Stimulated activated CD4-positive, alpha-beta T cell treated with anti-CD3 and anti-CD28 coated beads, Interleukin-4, amount 100 ng/mL, for 4 hours (primary cell): ENCODE results near the gene ACCS.

Experiments
- DNase-seq, 2 experiments: peaks; one replicate each; pipeline ENCODE4 v3.0.0-alpha.2; 2020

The ACCS gene

GRCh38 chr11:44043157-44043556, 22.9 kb upstream of the ACCS start:
- no peak for DNase-seq

- DNase-seq = no peak
Observed at GRCh38 chr11:44046182-44046581, 19.9 kb upstream of the ACCS start.

- no peak for DNase-seq
Observed at GRCh38 chr11:44047298-44047697, 18.8 kb upstream of the ACCS start.

GRCh38 chr11:44047931-44048431, 18.1 kb upstream of the ACCS start, which contains the start of gene ACCSL:
TSS of gene ACCSL (plus strand) at chr11:44047981. CDS start at chr11:44048037, 56 bp downstream.
- no peak for DNase-seq

- no peak for DNase-seq
Observed at GRCh38 chr11:44049832-44050231, 16.2 kb upstream of the ACCS start.

GRCh38 chr11:44051171-44051570, 14.9 kb upstream of the ACCS start:
- no peak for DNase-seq

- no peak for DNase-seq
Observed at GRCh38 chr11:44057340-44057739, 8.7 kb upstream of the ACCS start.

- DNase-seq = no peak
Observed at GRCh38 chr11:44058275-44058674, 7.8 kb upstream of the ACCS start.

GRCh38 chr11:44065161-44065661, 859 bp upstream of the ACCS start:
- DNase-seq = no peak

GRCh38 chr11:44066732-44067141, 667 bp downstream of the ACCS start:
- DNase-seq = no peak

GRCh38 chr11:44067266-44067665, 1.2 kb downstream of the ACCS start:
- DNase-seq = no peak

- no peak for DNase-seq
Observed at GRCh38 chr11:44068180-44068579, 2.1 kb downstream of the ACCS start.

- no peak for DNase-seq
Observed at GRCh38 chr11:44071157-44071556, 5.1 kb downstream of the ACCS start.

GRCh38 chr11:44072757-44073658, 6.9 kb downstream of the ACCS start:
- DNase-seq = no peak

- DNase-seq = no peak
Observed at GRCh38 chr11:44078794-44079193, 12.7 kb downstream of the ACCS start.

- DNase-seq = no peak
Observed at GRCh38 chr11:44079376-44079775, 13.3 kb downstream of the ACCS start.

GRCh38 chr11:44080951-44081350, 14.9 kb downstream of the ACCS start:
- no peak for DNase-seq

GRCh38 chr11:44082645-44083044, 16.6 kb downstream of the ACCS start:
- no peak for DNase-seq

- DNase-seq = no peak
Observed at GRCh38 chr11:44083433-44083832, 17.4 kb downstream of the ACCS start.

GRCh38 chr11:44083906-44084305, 17.8 kb downstream of the ACCS start:
- no peak for DNase-seq

GRCh38 chr11:44085330-44085729, 19.3 kb downstream of the ACCS start:
- no peak for DNase-seq

GRCh38 chr11:44088377-44088776, 22.3 kb downstream of the ACCS start:
- DNase-seq = no peak

- no peak for DNase-seq
Observed at GRCh38 chr11:44088871-44089270, 22.8 kb downstream of the ACCS start.

GRCh38 chr11:44090539-44090938, 24.5 kb downstream of the ACCS start:
- DNase-seq = no peak
